Fibroblast of villous mesenchyme (primary cell): ENCODE results near the gene ATP1A1. TPM values are rescaled to one million over a fixed set of nuclear protein-coding genes. Genes with fewer than 3 reads are reported as not detected.

Experiments used
- DNase-seq: peaks from one replicate; pipeline ENCODE4 v3.0.0-alpha.2; 2010; ENCODE audit warnings: low read depth
- H3K4me3 ChIP-seq: 2 replicates; pipeline ENCODE4 v1.5.1; 2011; ENCODE audit warnings: low read depth, mild to moderate bottlenecking, low read length
- CTCF ChIP-seq: IDR thresholded peaks from 2 replicates; pipeline ENCODE4 v1.5.1; 2012; ENCODE audit warnings: low read depth, mild to moderate bottlenecking, low read length; ENCODE audit not compliant: insufficient read depth
- total RNA-seq: library from RNA; depleted of rRNA; stranded (reverse); fragments of >200 nt; gene quantifications from 2 replicates; pipeline ENCODE4 v1.2.3, GENCODE V29; 2012

The ATP1A1 gene
- total RNA-seq, 1 donor: 107 TPM

- no peak overlapping the region for H3K4me3 ChIP-seq
- DNase-seq: no peak
- TF ChIP-seq CTCF: no peak
Observed at GRCh38 chr1:116411784-116412479, 38.9 kb downstream of the ATP1A1 start.

- DNase-seq: no peak
- no peak overlapping the region for H3K4me3 ChIP-seq
- TF ChIP-seq CTCF: no peak
Observed at GRCh38 chr1:116412480-116412798, 39.4 kb downstream of the ATP1A1 start.

- no peak for DNase-seq
- no peak for TF ChIP-seq CTCF
Observed at GRCh38 chr1:116412898-116413297, 39.9 kb downstream of the ATP1A1 start.

GRCh38 chr1:116413414-116413813 lies 40.4 kb downstream of the ATP1A1 start:
- no peak for DNase-seq
- H3K4me3 ChIP-seq: no peak overlapping the region
- no peak for TF ChIP-seq CTCF

More at GRCh38 chr1:116412898-116413297, 39.9 kb downstream of the ATP1A1 start:
- H3K4me3 ChIP-seq: no peak overlapping the region

- no peak overlapping the region for H3K4me3 ChIP-seq
- TF ChIP-seq CTCF: no peak
- no peak for DNase-seq
Observed at GRCh38 chr1:116414364-116414763, 41.3 kb downstream of the ATP1A1 start.

GRCh38 chr1:116415200-116415698 lies 42.2 kb downstream of the ATP1A1 start:
- no peak for DNase-seq
- no peak overlapping the region for H3K4me3 ChIP-seq
- no peak for TF ChIP-seq CTCF
